GM19025 (cell line): ENCODE data around the gene BCAS3.

Source experiments
- ATAC-seq: cut with Tn5 transposase; IDR thresholded peaks from one replicate; pipeline ENCODE4 v1.9.1; 2021; ENCODE audit warnings: mild to moderate bottlenecking, low read depth, moderate library complexity; ENCODE audit not compliant: unreplicated experiment

BCAS3 gene

DNA sequence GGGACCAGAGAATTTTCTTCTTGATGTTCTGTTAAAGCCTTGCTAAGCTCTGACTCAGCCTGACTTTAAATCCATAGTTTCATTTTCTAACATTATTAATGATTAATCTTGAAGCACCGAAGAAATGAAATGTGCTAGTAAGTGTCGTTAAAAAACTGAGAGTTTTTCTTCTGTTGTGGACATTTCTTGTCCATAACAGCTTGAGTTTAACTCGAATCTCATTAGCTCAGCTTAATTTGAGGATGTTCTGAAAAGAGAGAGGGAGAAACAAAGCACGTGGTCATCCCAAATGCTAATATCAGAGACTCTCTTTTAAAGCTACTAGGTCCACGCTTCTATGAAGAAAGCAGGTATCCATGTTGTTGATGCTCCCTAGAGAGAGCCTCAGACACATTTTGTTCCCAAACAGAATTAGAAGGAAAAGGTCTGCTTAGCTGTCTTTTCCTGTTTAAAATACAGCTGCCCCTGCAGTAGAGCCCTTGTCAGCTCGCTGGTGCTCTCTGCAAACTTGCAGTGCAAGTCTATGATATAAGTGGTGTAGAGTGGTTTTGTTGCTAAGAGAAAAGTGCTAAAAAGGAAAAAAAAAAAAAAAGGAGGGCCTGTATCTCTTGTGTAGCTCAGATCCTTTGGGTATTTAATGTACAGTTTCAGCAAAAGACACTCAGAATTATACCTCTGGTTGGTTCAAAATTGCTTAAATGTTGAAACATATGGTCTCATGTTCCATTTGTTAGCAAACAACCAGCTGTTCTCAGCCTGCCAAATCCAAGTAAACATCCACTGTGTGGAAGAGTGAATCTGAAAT, 530.9 kb downstream of the BCAS3 start:
- ATAC-seq: no peak

DNA sequence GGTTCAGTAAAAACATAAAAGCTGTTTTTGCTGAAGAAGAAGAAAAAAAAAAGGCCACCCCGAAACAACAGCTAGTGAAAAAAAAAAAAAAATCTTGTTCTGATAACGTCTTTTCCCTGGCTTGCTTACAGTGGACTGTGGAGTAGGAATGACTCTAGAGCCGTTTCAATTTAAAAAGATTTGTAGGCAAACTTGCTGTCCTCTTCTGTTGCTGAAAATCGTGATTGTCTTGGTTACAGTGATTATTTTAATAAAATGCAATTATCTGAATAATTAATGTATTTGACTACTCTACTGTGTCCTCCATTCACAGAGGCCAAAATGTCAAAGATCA, 531.4 kb downstream of the BCAS3 start:
- ATAC-seq: no peak

DNA sequence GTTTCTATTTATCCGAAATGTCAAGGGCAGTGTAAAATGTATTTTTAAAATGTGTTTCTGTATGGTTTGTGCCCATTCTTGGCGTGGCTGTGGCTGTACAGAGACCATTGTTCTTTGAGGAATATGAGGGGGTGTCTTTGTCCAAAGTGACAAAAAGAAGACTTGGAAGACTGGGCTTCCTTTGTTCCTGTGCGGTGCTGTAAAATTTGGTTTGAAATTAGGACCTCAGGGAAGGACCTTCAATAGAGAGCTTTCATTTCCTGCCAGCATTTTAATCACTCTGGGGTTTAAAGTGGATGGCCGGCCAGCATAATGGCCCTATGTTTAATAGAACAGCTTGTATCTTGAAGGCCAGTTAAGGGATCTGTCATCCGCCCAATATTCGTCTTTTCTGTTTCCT, 531.9 kb downstream of the BCAS3 start:
- no peak for ATAC-seq

DNA sequence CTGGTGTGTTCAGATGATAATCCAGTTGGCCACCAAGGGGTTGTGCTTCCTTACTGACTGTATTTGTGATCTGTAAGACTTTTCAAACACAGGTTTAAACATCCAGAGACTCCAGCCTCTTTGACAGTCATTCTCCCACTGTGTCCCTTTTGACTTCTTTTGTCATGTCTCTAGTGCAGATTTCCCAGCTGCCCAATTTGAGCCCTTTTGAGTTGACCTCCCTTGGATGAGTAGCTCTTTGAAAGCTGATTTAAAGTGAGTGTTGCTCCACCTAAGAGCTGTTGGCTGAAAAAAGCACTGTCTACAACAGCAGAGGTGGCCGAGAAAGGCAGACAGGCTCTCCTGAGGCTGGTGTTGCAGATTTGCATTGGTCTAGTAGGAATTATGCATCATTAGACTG, 533.6 kb downstream of the BCAS3 start:
- ATAC-seq: no peak

DNA sequence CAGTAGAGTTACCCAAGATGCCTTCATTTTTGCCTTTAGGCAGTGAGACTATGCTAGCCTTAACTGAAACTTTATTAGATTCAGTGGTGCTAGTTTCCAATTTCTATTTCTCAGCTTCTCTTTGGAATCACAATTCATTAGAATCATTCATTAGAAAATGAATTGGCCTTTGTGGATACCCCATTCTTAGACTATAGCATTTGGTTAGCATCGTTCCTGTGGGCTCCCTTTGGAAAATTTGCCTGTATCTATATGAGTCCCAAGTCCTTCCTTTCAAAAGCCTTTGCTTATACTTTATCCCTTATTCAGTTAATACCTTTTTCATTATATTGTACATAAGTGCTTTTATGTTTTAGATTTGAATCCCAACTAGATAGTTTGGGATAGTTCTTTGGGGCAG, 535.0 kb downstream of the BCAS3 start:
- no peak for ATAC-seq

DNA sequence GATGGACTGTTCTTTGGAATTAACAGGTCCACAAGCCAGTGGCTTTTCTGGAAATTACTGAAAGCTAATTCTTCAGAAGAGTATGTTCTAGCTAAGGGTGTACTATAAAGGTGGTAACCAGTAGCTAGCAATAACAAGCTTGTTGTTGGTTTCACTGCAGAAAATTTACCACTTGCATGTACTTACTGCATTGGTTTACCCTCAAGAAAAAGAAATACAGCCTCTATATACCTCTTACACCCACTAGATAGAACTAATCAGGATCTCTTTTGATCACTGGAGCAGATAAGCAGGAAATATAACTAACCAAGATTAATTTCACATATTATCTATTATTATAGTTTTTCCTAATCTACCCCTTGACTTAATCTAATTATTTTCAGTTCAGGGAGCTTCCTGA, 537.1 kb downstream of the BCAS3 start:
- ATAC-seq: no peak

DNA sequence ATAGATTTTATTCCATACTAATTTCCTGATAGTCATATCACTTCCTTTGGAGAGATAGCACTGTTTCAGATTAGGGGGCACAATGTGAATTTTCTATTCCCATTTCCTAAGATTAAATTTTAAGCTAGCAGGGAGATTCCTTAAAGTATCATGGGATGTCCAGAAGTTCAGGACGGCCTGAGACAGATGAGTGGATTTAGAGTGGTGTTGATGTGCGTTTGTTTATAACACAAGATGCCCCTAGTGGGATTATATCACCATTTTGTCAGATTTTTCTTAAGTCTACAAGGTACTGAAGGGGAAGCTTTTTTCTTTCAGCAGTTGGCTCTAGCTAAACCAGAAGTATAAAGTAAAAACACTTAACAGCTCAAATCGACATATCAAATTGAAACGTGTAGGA, 538.4 kb downstream of the BCAS3 start:
- ATAC-seq: no peak

DNA sequence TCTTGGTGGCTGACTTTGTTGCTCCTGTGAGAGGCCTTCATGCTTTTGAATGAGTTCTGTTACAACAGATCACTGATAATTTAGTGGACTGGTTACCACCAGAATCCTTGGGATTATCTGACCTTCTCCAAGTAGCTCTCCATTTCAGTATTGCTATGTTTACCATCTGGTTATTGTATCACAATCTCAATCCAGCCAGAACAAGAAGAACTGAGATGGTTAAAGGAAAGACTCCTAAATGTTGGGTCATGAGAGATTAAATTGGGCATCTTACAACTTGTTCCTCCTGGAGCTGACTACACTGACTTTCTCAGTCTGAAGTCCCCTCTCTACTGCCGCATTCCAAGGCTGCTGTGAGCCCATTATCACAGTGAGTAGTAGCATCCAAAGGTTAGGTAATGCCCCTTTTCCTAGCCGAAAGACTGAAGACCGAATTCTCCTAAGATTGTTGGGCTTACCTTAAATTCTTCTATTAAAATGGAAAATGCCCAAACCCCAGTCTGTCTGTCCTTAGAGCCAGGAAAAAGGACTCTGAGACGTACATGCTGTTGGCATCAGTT, 540.3 kb downstream of the BCAS3 start:
- no peak for ATAC-seq

DNA sequence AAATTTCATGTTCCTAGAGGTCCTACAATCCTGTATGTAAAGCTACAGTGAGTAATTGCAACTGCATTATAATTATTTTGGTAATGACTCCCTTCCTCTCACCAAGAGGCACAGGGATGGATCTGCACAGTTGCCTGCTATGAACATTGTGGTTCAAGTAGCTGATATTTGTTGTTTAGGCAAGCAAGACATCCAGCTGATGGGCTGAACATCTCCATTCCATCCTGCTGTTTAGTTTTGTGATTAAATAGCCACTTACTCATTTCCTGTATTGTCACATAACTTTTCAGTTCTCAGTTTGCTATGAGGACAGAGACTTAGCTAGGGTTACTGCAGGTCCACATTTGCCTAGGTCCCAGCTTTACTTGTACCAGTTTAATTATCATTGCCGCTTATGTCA, 540.8 kb downstream of the BCAS3 start:
- ATAC-seq: no peak

DNA sequence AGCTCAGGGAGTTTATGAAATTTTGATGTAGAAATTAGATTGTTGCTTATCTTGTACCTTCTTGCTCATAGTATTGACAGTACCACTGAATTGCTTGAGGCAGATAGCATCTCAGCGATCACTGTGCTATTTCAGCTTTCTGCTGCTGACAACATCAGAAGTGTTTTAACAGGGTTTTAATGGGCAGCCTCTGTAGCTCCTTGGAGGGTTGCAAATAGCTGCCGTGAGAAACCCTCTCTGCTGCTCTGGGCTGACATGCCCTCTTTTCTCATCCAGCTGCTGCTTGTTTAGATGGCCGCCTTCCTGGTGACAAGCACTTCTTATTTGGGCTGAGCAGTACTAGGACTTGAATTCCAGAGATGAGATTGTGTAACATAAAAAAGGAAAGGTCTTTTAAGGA, 541.8 kb downstream of the BCAS3 start:
- no peak for ATAC-seq

DNA sequence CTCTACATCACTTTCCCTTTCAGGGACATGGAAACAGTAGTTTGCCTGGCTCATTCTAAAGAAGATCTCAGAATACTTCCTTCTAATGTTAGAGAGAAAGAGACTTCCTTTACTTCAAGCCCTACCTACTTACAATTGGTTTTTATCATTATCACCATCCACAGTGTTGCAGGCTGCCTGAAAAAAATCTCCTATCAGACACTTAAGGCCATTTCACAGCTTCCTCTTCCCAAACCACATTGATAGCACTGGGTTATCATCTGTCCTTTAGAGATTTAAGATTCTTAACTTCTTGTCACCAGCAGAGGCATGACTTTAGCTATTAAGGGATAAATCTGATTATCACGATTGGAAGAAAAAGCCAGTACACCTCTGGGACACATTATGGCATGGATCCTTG, 543.5 kb downstream of the BCAS3 start:
- ATAC-seq: no peak

DNA sequence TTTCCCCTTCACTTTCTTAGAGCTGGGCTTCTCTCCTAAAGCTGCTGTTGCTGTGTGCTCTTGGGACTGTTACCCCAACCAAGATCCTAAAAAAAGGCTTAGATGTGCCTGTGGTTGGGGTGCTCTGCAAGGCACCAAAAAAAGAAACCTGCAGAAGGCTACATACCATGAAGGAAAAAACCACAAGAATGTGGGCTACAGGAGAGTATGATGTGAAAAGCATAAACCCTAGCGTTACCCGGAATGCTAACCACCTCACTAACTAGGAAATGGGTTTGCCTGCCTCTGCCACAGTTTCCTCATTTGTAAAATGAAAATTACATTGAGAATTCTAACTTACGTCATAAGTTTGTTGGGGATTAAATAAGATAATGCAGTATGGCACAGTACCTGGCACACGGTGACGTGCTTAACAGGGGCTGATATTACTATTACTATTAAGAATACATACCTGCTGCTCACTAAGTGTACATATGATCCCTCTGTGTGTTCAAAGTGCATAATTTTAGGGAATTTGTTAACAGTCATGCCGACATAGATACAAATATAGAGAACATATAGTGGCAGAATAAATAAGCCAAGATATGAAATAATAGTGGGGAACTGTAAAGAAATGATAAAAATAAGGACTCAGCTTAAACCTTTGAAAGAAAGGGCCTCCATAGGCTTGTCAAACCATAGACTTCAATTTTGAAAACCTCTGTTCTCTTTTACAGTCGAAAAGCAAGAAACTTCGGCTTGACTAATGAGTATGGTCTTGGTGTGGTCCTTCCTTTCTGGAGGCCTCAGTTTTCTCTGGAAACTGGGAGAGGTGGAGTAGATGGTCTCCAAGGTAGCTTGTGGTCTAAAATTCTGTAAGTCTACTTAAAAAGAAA, 544.2 kb downstream of the BCAS3 start:
- no peak for ATAC-seq

DNA sequence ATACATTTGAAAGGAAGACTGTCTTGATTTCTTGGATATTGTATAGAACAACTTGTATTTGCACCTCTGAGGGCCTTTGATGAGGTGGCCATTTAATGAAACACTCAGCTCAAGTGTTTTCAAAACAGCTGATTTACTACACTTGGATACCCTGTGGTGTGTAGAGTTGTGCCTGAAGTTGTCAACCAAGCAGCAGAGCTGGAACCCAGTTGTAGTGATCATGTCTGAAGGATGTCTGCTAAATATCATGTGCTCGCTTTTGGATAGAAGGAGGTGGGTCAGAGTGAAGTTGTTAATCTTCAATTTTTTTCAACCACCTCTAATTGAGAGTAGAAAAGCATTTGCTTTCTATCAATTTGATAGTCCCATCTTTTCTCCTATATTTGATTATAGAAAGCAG, 546.1 kb downstream of the BCAS3 start:
- no peak for ATAC-seq

DNA sequence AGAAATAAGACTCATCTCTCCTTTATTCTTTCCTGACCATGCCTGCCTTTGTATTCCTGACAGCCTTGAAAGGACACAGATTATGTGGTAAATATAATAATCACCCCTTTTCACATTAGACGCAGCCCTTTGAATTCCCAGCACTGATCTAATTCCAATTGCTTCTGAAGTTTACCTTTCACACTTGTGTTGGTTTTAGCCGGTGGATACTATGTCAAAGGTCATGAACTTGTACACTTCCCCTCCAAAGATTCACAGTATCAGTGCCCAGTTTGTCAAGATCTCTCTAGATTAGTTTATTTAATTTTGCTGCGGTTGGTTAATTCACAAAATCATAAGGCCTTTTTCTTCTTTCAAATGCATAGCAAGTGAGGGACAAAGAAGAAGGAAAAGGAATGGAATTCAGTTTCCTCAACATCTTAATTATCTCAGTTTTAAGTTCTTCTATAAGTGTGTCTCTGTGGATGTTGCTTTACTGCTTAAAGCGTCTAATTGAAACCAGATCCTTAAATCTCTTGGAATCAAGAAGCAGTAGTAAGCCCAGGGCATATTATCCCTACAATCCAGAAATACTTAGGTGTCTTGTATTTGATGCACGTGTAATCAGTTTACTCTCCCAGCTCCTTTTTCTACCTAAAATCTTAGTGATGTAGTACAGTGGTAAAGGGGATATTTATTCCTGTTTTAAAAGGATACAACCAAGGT, 547.7 kb downstream of the BCAS3 start:
- no peak for ATAC-seq

DNA sequence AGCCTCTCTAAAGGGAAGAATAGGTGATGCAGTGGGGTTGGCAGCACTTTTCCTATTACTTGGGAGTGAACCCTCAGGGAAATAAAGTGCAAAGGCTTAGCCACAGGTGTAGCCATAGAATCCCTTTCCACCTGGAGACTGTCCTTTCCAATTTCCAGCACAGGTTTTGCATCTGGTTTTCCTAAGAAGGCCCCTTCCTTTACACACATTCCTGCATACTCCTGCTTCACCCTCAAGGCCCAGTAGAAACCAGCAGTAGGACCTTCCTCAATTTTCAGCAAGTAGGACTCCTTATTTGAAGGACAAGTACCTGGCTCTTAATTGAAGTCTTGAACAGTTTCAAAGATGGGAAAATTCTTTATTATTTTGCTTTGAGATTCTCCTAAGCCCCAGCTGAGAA, 550.2 kb downstream of the BCAS3 start:
- no peak for ATAC-seq

DNA sequence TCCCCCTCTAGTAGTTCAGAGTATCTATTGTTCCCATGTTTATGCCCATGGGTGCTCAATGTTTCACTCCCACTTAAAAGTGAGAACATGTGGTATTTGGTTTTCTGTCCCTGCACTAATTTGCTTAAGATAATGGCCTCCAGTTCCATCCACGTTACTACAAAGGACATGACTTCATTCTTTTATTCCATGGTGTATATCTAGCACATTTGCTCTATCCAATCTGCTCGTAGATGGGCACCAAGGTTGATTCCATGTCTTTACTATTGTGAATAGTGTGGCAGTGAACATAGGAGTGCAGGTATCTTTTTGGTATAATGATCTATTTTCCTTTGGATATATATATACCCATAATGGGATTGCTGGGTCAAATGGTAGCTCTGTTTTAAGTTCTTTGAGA, 552.8 kb downstream of the BCAS3 start:
- ATAC-seq: no peak

DNA sequence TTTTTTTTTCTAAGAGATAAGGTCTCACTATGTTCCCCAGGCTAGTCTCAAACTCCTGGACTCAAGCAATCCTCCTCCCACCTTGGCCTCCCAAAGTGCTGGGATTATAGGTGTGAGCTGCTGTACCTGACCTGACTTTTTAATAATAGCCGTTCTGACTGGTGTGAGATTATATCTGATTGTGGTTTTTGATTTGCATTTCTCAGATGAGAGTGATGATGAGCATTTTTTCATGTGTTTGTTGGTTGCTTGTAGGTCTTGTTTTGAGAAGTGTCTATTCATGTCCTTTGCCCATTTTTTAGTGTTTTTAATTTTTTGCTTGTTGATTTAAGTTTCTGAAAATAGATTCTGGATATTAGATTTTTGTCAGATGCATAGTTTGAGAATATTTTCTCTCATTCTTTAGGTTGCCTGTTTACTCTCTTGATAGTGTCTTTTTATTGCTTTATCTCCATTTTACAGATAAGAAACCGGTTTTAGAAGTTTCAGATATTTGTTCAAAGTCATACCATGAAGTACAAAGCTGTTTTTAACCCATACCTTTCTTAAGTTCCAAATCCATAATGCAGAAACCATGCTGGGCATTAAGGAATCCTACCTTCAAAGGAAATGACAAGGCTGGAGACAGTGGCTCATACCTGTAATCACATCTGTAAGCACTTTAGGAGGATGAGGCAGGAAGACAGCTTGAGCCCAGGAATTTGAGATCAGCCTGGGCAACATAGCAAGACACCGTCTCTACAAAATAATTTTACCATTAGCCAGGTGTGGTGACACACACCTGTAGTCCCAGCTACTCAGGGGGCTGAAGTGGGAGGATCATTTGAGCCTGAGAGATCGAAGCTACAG, 553.5 kb downstream of the BCAS3 start:
- ATAC-seq: no peak

DNA sequence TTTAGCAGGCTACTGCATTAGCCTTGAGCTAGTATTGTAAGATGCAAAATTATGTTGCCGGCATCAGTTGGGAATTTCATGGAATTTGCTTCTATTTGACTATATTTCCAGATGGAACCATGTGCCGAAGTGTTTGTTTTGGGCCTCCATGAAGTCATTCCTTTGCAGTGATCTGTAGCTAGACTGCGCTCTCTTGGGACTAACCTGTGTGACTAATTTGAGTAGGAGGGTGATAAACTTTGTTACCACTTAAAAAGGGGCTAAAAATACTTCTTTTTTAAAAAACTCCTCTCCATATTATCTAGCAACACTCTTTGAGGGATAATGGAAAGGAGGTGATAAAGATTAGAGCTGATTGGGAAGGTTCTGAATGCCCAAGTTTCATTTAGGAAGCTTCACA, 555.2 kb downstream of the BCAS3 start:
- no peak for ATAC-seq

DNA sequence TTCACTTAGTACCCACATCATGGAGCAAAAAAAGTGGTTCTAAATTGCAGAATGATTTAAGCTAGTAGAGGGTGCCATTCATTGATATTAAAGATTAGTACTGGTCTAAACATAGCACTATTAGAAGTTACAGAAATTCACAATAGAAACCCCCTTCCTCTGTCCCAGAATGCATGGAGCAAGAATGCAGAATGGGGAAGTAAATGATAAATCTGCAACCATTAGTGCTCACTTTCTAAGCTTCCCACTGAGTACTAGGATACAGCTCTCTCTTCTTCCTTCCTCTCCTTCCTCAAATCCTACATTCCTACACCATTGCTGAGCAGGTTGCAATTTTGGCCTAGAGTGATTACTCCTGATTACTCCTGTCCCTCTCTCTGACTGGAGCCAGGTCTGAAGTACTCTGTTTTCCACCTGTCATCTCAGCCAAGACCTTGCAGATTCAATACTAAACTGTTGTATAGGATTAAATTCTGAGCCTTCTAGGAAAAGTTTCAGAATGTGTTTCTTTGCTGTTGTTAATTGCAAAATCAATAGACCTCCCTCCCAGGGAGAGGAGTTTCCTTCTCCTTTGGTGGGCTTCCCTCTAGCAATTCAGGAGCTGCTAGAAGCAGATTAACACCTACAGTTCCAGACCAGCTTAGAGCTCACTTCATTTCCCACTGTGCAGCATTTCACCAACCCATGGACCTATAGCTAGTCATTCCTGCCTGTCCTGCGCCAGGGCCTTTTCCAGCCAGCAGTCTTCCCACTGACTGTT, 556.5 kb downstream of the BCAS3 start:
- no peak for ATAC-seq
